ENCODE results near the gene P2RY6. TPM values are rescaled to one million over a fixed set of nuclear protein-coding genes. Genes with fewer than 3 reads are reported as not detected.

P2RY6 gene
- total and polyA plus RNA-seq, 2 of the 8 experiments (the other 6 are each of a cell fraction or from before 2014, with no cell fraction given), result 0.15 TPM; not detected in 1

DNA sequence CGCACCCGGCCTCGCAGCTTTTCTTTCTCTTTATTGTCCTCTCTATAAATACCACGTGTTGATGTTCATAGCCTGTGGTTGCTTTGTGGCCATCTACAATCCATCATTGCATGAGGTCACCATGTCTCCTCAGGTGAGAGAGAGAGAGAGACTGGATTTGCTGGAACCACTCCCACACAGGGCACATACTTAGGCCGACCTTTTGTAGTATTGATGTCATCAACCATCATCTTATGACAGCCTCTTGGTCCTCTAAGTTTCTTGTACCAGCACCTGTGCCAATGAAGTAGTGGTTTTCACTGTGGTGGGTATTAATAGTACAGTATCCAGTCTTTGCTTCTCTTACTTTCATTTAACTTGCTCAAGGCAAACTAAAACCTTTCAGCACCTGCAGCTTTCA, 22.8 kb upstream of the P2RY6 start:
- H2BK20ac ChIP-seq (ENCODE audit: low read length), result no peak overlapping the region
- no peak overlapping the region for H4K8ac ChIP-seq (ENCODE audit: extremely low read depth, insufficient read depth, low read length)
- H3K56ac ChIP-seq (replicated peaks; ENCODE audit: insufficient read length, low read depth, low read length), result no peak overlapping the region
- no peak overlapping the region for H2AK5ac ChIP-seq (ENCODE audit: low read depth, low read length)
- no peaks in the 10 kb centered on the region; the same call in 1 of the 2 replicates for H3K23me2 ChIP-seq (ENCODE audit: low read depth, low read length)
- H3K4me1 ChIP-seq (replicated peaks in 1 of 4; ENCODE audit: control insufficient read depth in 3 of 4, insufficient read depth in 4 of 4, low read length in 3 of 4), result no peaks in the 10 kb centered on the region
- no peaks in the 10 kb centered on the region for H3K36me3 ChIP-seq (ENCODE audit: control insufficient read depth in 2 of 4, insufficient read depth in 4 of 4, low read length in 3 of 4)
- no peaks in the 10 kb centered on the region for H3K27me3 ChIP-seq (replicated peaks in 1 of 4; ENCODE audit: control insufficient read depth in 3 of 4, extremely low read depth in 1 of 4, insufficient read depth in 3 of 4, low read length in 3 of 4)
- H4K5ac ChIP-seq (ENCODE audit: insufficient read length, low read depth, low read length), result no peak overlapping the region
- H3K79me2 ChIP-seq (ENCODE audit: control insufficient read depth in 1 of 2, insufficient read depth in 2 of 2, low read length in 2 of 2), result no peaks in the 10 kb centered on the region
- 95% methylated on average over 5 of the region's 5 CpGs; no CpG with 5 or more reads in 1 of the 2 experiments for WGBS, 2 experiments (ENCODE audit: extremely low coverage in 1 of 2, insufficient coverage in 1 of 2, insufficient read length in 1 of 2, insufficient replicate concordance in 2 of 2, low coverage in 1 of 2, low lambda C conversion rate in 2 of 2, missing lambda C conversion rate in 1 of 2)
- no peaks in the 10 kb centered on the region for H3K79me1 ChIP-seq (ENCODE audit: low read depth, low read length)
- no peak overlapping the region for H2BK12ac ChIP-seq (ENCODE audit: low read depth, low read length)
- H3K4me3 ChIP-seq (ENCODE audit: extremely low read depth in 1 of 4, insufficient read depth in 2 of 4, low read depth in 3 of 4, low read length in 4 of 4), result no peak overlapping the region
- no peak overlapping the region for H3K4ac ChIP-seq (replicated peaks; ENCODE audit: insufficient read length, low read depth, low read length)
- TF ChIP-seq SUZ12 (IDR thresholded peaks at IDR 0.05; ENCODE audit: low read length) (no peak), SAP30 (IDR thresholded peaks at IDR 0.05; ENCODE audit: insufficient read depth, insufficient replicate concordance, low read length) (no peak), CHD1 (IDR thresholded peaks at IDR 0.05; ENCODE audit: low read depth, low read length) (no peak), MAFK (IDR thresholded peaks at IDR 0.05; ENCODE audit: low read depth, low read length) (no peak), SIN3A (conservative IDR thresholded peaks at IDR 0.05 in 1 of 2, IDR thresholded peaks at IDR 0.05 in 1 of 2; ENCODE audit: low read depth in 1 of 2, low read length in 2 of 2) (no peak), SP1 (IDR thresholded peaks at IDR 0.05; ENCODE audit: low read depth, low read length) (no peak), JUN (IDR thresholded peaks at IDR 0.05; ENCODE audit: low read depth, low read length) (no peak), FOSL1 (IDR thresholded peaks at IDR 0.05; ENCODE audit: insufficient read depth, low read depth, low read length) (no peak)
- no peak for DNase-seq (ENCODE audit: low read depth in 1 of 2, low spot score in 2 of 2)
- H3K14ac ChIP-seq (ENCODE audit: insufficient read length), result no peak overlapping the region
- ChIA-PET POLR2A (ENCODE audit: partially characterized antibody) (no interaction called here), CTCF (ENCODE audit: partially characterized antibody) (interaction anchor here (0.6 to 1.4 kb wide), 8 partner anchors 9 to 93 kb away, joined by 3 to 7 read pairs (median 4); no protein-coding TSS in a partner anchor)
- H4K91ac ChIP-seq (replicated peaks; ENCODE audit: insufficient read length, low read length), result no peak overlapping the region
- H2BK120ac ChIP-seq (replicated peaks; ENCODE audit: low read depth, low read length), result no peak overlapping the region
- H3K4me2 ChIP-seq (ENCODE audit: insufficient read depth in 1 of 2, low read depth in 2 of 2, low read length in 2 of 2), result no peak overlapping the region
- H2BK5ac ChIP-seq (ENCODE audit: low read depth, low read length), result no peak overlapping the region
- no peak overlapping the region for H3K18ac ChIP-seq (ENCODE audit: extremely low read depth, low read length)
- FAIRE-seq, result no peak
- H3K9me3 ChIP-seq (ENCODE audit: insufficient read depth in 2 of 2, low read depth in 1 of 2, low read length in 1 of 2), result no peaks in the 10 kb centered on the region
- no peak overlapping the region for H3K27ac ChIP-seq (ENCODE audit: low read depth, low read length)
- H2AFZ ChIP-seq (ENCODE audit: low read length), result no peak overlapping the region
- H3K9ac ChIP-seq (replicated peaks in 1 of 4; ENCODE audit: extremely low read depth in 1 of 4, low read depth in 3 of 4, low read length in 3 of 4), result no peak overlapping the region
- H4K20me1 ChIP-seq (replicated peaks in 1 of 2; ENCODE audit: control insufficient read depth in 1 of 2, insufficient read depth in 2 of 2, low read length in 2 of 2), result no peaks in the 10 kb centered on the region
- no peak overlapping the region for H3K23ac ChIP-seq (ENCODE audit: insufficient read length)
- no peak overlapping the region for H2BK15ac ChIP-seq (ENCODE audit: low read length)

Data from H1 (cell line).